RWPE1 (cell line): ENCODE data around the gene NCSTN.

ENCODE experiments used
- CTCF ChIA-PET: fragments of 350-600 bp; sonication (Branson Sonifier 250); formaldehyde crosslinking; extraction: SDS; loops from one replicate; lab custom pipeline; 2021; lab: Yijun Ruan, JAX
- POLR2A ChIA-PET: fragments of 400-600 bp; formaldehyde crosslinking; extraction: SDS; loops from one replicate; lab custom pipeline; 2020; ENCODE audit warnings: antibody characterized with exemption; ENCODE audit not compliant: low non-redundant PET; lab: Yijun Ruan, JAX
- DNase-seq: peaks from one replicate; pipeline ENCODE4 v3.0.0; 2012; ENCODE audit warnings: low spot score
- H3K27ac ChIP-seq: fragments of 450-650 bp; 2 replicates; pipeline ENCODE4 v1.5.1; 2017
- CTCF ChIP-seq: fragments of 450-650 bp; conservative IDR thresholded peaks from 2 replicates; pipeline ENCODE4 v1.5.1; 2017; ENCODE audit warnings: low read depth, mild to moderate bottlenecking

NCSTN gene

GRCh38 chr1:160328184-160328583, 15.0 kb upstream of the NCSTN start:
- ChIA-PET POLR2A (no interaction called here), CTCF (interaction anchor here (0.6 kb wide), 1 partner anchor 89 kb away, joined by 4 read pairs; no protein-coding TSS in a partner anchor)
- no peak for TF ChIP-seq CTCF
- no peak for DNase-seq
- H3K27ac ChIP-seq = no peak overlapping the region

- POLR2A ChIA-PET = no interaction called here
- no peak for DNase-seq
- CTCF ChIA-PET = no interaction called here
- no peak overlapping the region for H3K27ac ChIP-seq
- TF ChIP-seq CTCF = no peak
Measured at GRCh38 chr1:160330119-160330518, 13.1 kb upstream of the NCSTN start.

- TF ChIP-seq CTCF = no peak
- no peak for DNase-seq
- ChIA-PET CTCF (interaction anchor here (0.7 kb wide), 1 partner anchor 84 kb away, joined by 6 read pairs; no protein-coding TSS in a partner anchor), POLR2A (no interaction called here)
- no peak overlapping the region for H3K27ac ChIP-seq
Measured at GRCh38 chr1:160332516-160332915, 10.7 kb upstream of the NCSTN start.

GRCh38 chr1:160338580-160338979, 4.6 kb upstream of the NCSTN start:
- H3K27ac ChIP-seq = no peak overlapping the region
- TF ChIP-seq CTCF = no peak
- no peak for DNase-seq
- CTCF ChIA-PET = interaction anchor here (0.6 kb wide), 1 partner anchor 1465 kb away, joined by 3 read pairs; no protein-coding TSS in a partner anchor
- POLR2A ChIA-PET = no interaction called here

- ChIA-PET CTCF (interaction anchor here (0.7 kb wide), 2 partner anchors 76 to 335 kb away, joined by 3 to 4 read pairs; no protein-coding TSS in a partner anchor), POLR2A (no interaction called here)
- H3K27ac ChIP-seq = no peak overlapping the region
- DNase-seq = no peak
- no peak for TF ChIP-seq CTCF
Measured at GRCh38 chr1:160340146-160340545, 3.0 kb upstream of the NCSTN start.

GRCh38 chr1:160340866-160341265, 2.3 kb upstream of the NCSTN start:
- no peak for DNase-seq
- TF ChIP-seq CTCF = no peak
- CTCF ChIA-PET = interaction anchor here (1.1 kb wide), 1 partner anchor 36 kb away, joined by 4 read pairs; no protein-coding TSS in a partner anchor
- no peak overlapping the region for H3K27ac ChIP-seq
- POLR2A ChIA-PET = interaction anchor here (0.7 kb wide), 1 partner anchor 1418 kb away, joined by 3 read pairs; no protein-coding TSS in a partner anchor
